ENCODE measurements around the gene RANBP10.
"Not testable (repeated sequence)": the region's sequence is repeated elsewhere in the genome, so short reads cannot be mapped to it uniquely, and the experiment has no call there.

DNA sequence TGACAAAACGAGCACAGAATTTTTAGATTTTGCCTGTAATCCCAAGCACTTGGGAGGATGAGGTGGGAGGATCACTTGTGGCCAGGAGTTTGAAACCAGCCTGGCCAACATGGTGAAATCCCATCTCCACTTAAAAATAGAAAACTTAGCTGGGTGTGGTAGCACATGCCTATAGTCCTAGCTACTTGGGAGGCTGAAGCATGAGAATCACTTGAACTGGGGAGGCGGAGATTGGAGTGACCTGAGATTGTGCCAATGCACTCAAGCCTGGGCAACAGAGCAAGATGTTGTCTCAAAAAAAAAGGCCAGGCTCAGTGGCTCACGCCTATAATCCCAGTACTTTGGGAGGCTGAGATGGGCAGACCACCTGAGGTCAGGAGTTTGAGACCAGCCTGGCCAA, 55.0 kb downstream of the RANBP10 start:
- TF ChIP-seq POLR2A (IDR thresholded peaks at IDR 0.05), result not testable (repeated sequence)
- TF ChIP-seq, protein P1, sequence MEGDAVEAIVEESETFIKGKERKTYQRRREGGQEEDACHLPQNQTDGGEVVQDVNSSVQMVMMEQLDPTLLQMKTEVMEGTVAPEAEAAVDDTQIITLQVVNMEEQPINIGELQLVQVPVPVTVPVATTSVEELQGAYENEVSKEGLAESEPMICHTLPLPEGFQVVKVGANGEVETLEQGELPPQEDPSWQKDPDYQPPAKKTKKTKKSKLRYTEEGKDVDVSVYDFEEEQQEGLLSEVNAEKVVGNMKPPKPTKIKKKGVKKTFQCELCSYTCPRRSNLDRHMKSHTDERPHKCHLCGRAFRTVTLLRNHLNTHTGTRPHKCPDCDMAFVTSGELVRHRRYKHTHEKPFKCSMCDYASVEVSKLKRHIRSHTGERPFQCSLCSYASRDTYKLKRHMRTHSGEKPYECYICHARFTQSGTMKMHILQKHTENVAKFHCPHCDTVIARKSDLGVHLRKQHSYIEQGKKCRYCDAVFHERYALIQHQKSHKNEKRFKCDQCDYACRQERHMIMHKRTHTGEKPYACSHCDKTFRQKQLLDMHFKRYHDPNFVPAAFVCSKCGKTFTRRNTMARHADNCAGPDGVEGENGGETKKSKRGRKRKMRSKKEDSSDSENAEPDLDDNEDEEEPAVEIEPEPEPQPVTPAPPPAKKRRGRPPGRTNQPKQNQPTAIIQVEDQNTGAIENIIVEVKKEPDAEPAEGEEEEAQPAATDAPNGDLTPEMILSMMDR (IDR thresholded peaks at IDR 0.05), result not testable (repeated sequence)
